A549 (cell line): Measurements from ENCODE around the gene TTC1. TPM values are rescaled to one million over a fixed set of nuclear protein-coding genes. Genes with fewer than 3 reads are reported as not detected.
A peak's percentile ranks its signal among the peaks of the same experiment; 100 is the strongest.
"Not testable (repeated sequence)": the region's sequence is repeated elsewhere in the genome, so short reads cannot be mapped to it uniquely, and the experiment has no call there.

ENCODE experiments used
- ATAC-seq, 2 experiments: fragments of 200-7000 bp in 1 of 2; fragments of >200 bp in 1 of 2; cut with Nextera tagmentation in 1 of 2; cut with Tn5 transposase in 1 of 2; 3 replicates each; pipeline versions ENCODE4 v1.8.0 to v1.9.1; 2018 to 2020; ENCODE audit warnings: mild to moderate bottlenecking in 1 of 2, moderate library complexity in 1 of 2
- CTCF ChIA-PET: fragments of 300-600 bp; sonication (Branson Sonifier 250); formaldehyde crosslinking; extraction: SDS; loops from one replicate; lab custom pipeline; 2021; ENCODE audit warnings: antibody characterized with exemption, inconsistent platforms; lab: Yijun Ruan, JAX
- POLR2A ChIA-PET: fragments of 350-600 bp; formaldehyde crosslinking; extraction: SDS; loops from one replicate; lab custom pipeline; 2021; ENCODE audit warnings: antibody characterized with exemption, inconsistent platforms; lab: Yijun Ruan, JAX
- DNase-seq, 2 experiments: peaks; one replicate each; pipeline versions ENCODE4 v3.0.0 to v3.0.0-alpha.2; 2011 to 2016; ENCODE audit warnings: low read depth in 1 of 2, low spot score in 1 of 2
- FAIRE-seq: peaks from 2 replicates; lab custom pipeline; 2011; peaks lifted over from hg19 to GRCh38; lab: Jason Lieb, UNC
- H3K27ac ChIP-seq, 2 experiments: fragments of >200 bp; sonication (Bioruptor Twin); formaldehyde crosslinking; 3 replicates each; pipeline ENCODE4 v1.5.1; 2016 to 2017
- H3K4me1 ChIP-seq: fragments of >200 bp; sonication (Bioruptor Twin); formaldehyde crosslinking; 3 replicates; pipeline ENCODE4 v1.6.1; 2016
- H3K4me2 ChIP-seq: fragments of >200 bp; sonication (Bioruptor Twin); formaldehyde crosslinking; 3 replicates; pipeline ENCODE4 v1.6.1; 2016
- H3K4me3 ChIP-seq: fragments of >200 bp; sonication (Bioruptor Twin); formaldehyde crosslinking; 3 replicates; pipeline ENCODE4 v1.5.1; 2016
- H3K9me3 ChIP-seq: fragments of >200 bp; sonication (Bioruptor Twin); formaldehyde crosslinking; 3 replicates; pipeline ENCODE4 v1.6.1; 2016
- CEBPB ChIP-seq, 2 experiments: fragments of >200 bp in 1 of 2; sonication (Bioruptor Twin) in 1 of 2; formaldehyde crosslinking in 1 of 2; IDR thresholded peaks; 2 replicates each; pipeline ENCODE4 v1.6.1; 2012 to 2016
- CHD4 ChIP-seq: fragments of 200-600 bp; sonication (generic); IDR thresholded peaks from 2 replicates; pipeline ENCODE4 v1.6.1; 2016; ENCODE audit warnings: antibody characterized with exemption, mild to moderate bottlenecking, borderline replicate concordance
- FOSL2 ChIP-seq, 2 experiments: fragments of 450-650 bp in 1 of 2; fragments of >200 bp in 1 of 2; sonication (Bioruptor Twin) in 1 of 2; formaldehyde crosslinking; IDR thresholded peaks; 2 replicates each; pipeline versions ENCODE4 v1.5.0 to v1.6.1; 2016 to 2020; ENCODE audit warnings: mild to moderate bottlenecking in 1 of 2, moderate library complexity in 1 of 2
- MAFK ChIP-seq: fragments of 450-650 bp; IDR thresholded peaks from 2 replicates; pipeline ENCODE4 v1.6.1; 2014; ENCODE audit not compliant: partially characterized antibody
- RCOR1 ChIP-seq: fragments of 150-350 bp; IDR thresholded peaks from 2 replicates; pipeline ENCODE4 v1.6.1; 2014; ENCODE audit warnings: antibody characterized with exemption, low read length, low read depth
- RFX5 ChIP-seq: fragments of 450-650 bp; IDR thresholded peaks from 2 replicates; pipeline ENCODE4 v1.7.1; 2014; ENCODE audit warnings: antibody characterized with exemption, mild to moderate bottlenecking, moderate library complexity
- WGBS: methylation state at CpG from one replicate; pipeline ENCODE4 v1.1.6; 2017; ENCODE audit errors: missing lambda C conversion rate; 5-methylcytosine and 5-hydroxymethylcytosine counted together
- polyA plus RNA-seq, 4 experiments: library from polyadenylated mRNA; depleted of rRNA in 3 of 4; stranded (reverse); fragments of >200 nt; fragmentation: RNase III in 1 of 4; extraction: RNeasy Plus Mini Kit Qiagen cat#74134 plus additional on column Dnase treatment in 1 of 4; gene quantifications; 2 replicates in 3 of 4; 3 replicates in 1 of 4; pipeline ENCODE4 v1.2.3, GENCODE V29; 2011 to 2017
- TF ChIP-seq, protein P1 (sequence below): IDR thresholded peaks from 2 replicates; pipeline ENCODE4 v1.6.1; 2012; ENCODE audit warnings: low read depth, borderline replicate concordance
- TF ChIP-seq, protein P2 (sequence below): fragments of >200 bp; sonication (Bioruptor Twin); formaldehyde crosslinking; IDR thresholded peaks from 2 replicates; pipeline ENCODE4 v1.6.1; 2016
- TF ChIP-seq, protein P3 (sequence below): IDR thresholded peaks from 2 replicates; pipeline ENCODE4 v1.6.1; 2012

Gene TTC1
- polyA plus RNA-seq, 2 of the 4 experiments (the other 2 are of a cell fraction): 64.9 to 79.7 TPM

DNA sequence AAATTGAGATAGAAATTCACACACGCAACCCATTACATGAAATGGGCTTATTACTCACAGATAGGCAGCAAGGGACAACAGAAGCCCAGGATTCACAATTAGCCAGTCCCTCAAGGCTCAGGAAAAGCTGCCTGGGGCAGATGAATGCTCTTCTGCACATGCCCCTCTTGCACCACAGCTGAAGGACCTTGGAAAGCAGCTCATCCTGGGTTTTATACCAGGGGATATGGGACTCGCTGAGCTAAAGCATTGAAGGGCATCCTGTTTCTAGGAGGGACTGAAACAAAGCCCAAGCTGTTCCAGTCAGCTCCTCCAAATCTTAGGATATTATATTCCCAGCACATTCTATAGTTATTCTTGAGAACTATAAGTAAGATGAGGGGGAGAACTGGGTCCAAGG is 15.7 kb upstream of the TTC1 start:
- ChIA-PET POLR2A (no interaction called here), CTCF (interaction anchor here (0.8 to 2.0 kb wide), 5 partner anchors 31 to 552 kb away, joined by 3 to 9 read pairs (median 5); no protein-coding TSS in a partner anchor)
- no peak for ATAC-seq
- WGBS: 75% methylated on average over 2 of the region's 2 CpGs
- FAIRE-seq: no peak
- Histone ChIP-seq H3K9me3 (peaks cover 13% of the 10 kb centered on the region), H3K4me1 (no peaks in the 10 kb centered on the region), H3K4me3 (no peak overlapping the region), H3K4me2 (no peak overlapping the region), H3K27ac (no peak overlapping the region)
- DNase-seq: no peak
- TF ChIP-seq RCOR1: no peak
- TF ChIP-seq, protein P1, sequence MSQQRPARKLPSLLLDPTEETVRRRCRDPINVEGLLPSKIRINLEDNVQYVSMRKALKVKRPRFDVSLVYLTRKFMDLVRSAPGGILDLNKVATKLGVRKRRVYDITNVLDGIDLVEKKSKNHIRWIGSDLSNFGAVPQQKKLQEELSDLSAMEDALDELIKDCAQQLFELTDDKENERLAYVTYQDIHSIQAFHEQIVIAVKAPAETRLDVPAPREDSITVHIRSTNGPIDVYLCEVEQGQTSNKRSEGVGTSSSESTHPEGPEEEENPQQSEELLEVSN: no peak
- TF ChIP-seq, protein P2, sequence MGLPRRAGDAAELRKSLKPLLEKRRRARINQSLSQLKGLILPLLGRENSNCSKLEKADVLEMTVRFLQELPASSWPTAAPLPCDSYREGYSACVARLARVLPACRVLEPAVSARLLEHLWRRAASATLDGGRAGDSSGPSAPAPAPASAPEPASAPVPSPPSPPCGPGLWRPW: no peak

DNA sequence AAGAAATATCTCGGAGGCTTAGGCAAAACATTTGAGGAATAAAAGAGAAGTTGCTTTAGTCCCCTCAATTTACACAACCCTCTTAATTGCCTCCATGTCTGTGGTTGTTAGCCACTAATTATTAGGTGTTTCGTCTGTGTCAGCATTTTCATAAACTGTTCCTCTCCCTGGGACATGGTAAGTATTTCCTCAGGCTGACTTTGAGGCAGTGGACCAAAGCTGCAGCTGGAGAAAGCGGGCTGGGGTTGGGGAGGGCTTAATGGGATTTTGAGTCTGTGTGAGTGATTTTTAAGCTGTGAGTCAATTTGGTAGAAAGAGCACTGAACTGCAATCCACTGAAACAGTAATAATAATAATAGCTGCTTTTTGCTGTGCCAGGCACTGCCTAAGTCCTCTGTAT is 13.0 kb upstream of the TTC1 start:
- H3K4me2 ChIP-seq: no peak overlapping the region
- ChIA-PET POLR2A (no interaction called here), CTCF (interaction anchor here (1.4 kb wide), 1 partner anchor 9 kb away, joined by 7 read pairs; no protein-coding TSS in a partner anchor)
- H3K27ac ChIP-seq: no peak overlapping the region
- H3K4me1 ChIP-seq: no peaks in the 10 kb centered on the region
- DNase-seq (no peak), ATAC-seq (no peak), FAIRE-seq (no peak)
- 75% methylated on average over 3 of the region's 3 CpGs for WGBS
- H3K4me3 ChIP-seq: no peak overlapping the region
- H3K9me3 ChIP-seq: peaks cover 13% of the 10 kb centered on the region
- TF ChIP-seq, protein P3, sequence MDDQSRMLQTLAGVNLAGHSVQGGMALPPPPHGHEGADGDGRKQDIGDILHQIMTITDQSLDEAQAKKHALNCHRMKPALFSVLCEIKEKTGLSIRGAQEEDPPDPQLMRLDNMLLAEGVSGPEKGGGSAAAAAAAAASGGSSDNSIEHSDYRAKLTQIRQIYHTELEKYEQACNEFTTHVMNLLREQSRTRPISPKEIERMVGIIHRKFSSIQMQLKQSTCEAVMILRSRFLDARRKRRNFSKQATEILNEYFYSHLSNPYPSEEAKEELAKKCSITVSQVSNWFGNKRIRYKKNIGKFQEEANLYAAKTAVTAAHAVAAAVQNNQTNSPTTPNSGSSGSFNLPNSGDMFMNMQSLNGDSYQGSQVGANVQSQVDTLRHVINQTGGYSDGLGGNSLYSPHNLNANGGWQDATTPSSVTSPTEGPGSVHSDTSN: no peak
- TF ChIP-seq MAFK: peak; percentile 88

DNA sequence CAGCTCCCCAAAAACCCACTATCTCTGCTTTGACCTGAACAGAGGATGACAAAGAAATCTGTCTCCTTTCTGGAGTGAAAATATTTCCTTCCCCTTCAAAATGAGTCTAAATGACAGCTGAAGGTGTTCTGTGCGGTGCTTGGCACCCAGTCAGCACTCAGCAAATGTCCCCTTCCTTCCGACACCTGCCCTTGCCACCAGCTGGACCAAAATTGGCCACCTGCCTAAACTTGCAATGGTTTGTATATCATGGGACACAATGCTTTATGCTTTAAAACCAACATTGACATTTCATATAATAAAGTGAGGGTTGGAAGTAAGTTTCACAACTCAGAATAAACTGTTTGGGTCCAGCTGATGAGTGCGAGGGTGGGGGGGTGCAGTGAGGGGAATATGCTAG is 7.5 kb upstream of the TTC1 start:
- H3K27ac ChIP-seq: no peak overlapping the region
- no peak overlapping the region for H3K4me3 ChIP-seq
- WGBS: 71% methylated on average over 3 of the region's 3 CpGs
- no peak overlapping the region for H3K4me2 ChIP-seq
- ATAC-seq (no peak), FAIRE-seq (no peak), DNase-seq (no peak)
- POLR2A ChIA-PET: no interaction called here
- TF ChIP-seq FOSL2 (IDR thresholded peaks at IDR 0.05) (no peak), FOSL2 (CRISPR knock-in tag; IDR thresholded peaks at IDR 0.05) (no peak), RFX5 (no peak), RCOR1 (no peak)
- CTCF ChIA-PET: interaction anchor here (1.0 to 2.9 kb wide), 3 partner anchors 14 to 557 kb away, joined by 3 to 13 read pairs (median 4); no protein-coding TSS in a partner anchor
- H3K4me1 ChIP-seq: no peaks in the 10 kb centered on the region
- no peaks in the 10 kb centered on the region for H3K9me3 ChIP-seq

DNA sequence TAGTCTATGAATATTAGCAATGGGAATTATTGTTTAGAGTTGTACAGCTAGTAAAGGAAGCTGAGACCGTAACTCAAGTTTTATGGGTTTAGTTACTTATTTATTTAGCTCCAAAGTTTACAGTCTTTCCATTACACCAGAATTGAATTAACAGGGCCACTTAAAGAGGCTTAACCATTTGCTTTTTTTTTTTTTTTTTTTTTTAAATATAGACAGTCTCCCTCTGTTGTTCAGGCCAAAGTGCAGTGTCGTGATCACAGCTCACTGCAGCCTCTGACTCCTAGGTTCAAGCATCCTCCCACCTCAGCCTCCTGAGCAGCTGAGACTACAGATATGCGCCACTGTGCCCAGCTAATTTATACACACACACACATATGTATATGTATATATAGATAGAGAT is 1.4 kb upstream of the TTC1 start:
- Histone ChIP-seq H3K27ac (no peak overlapping the region), H3K9me3 (no peaks in the 10 kb centered on the region), H3K4me2 (no peak overlapping the region), H3K4me1 (peaks cover 18% of the 10 kb centered on the region), H3K4me3 (no peak overlapping the region)
- DNase-seq (no peak), FAIRE-seq (no peak), ATAC-seq (no peak)
- TF ChIP-seq CHD4: no peak
- no peak for TF ChIP-seq MAFK
- ChIA-PET POLR2A (interaction anchor here (0.6 kb wide), 1 partner anchor 123 kb away, joined by 3 read pairs; no protein-coding TSS in a partner anchor), CTCF (interaction anchor here (0.7 to 2.1 kb wide), 3 partner anchors 14 to 563 kb away, joined by 3 to 6 read pairs (median 5); no protein-coding TSS in a partner anchor)
- 87% methylated on average over 3 of the region's 3 CpGs for WGBS

DNA sequence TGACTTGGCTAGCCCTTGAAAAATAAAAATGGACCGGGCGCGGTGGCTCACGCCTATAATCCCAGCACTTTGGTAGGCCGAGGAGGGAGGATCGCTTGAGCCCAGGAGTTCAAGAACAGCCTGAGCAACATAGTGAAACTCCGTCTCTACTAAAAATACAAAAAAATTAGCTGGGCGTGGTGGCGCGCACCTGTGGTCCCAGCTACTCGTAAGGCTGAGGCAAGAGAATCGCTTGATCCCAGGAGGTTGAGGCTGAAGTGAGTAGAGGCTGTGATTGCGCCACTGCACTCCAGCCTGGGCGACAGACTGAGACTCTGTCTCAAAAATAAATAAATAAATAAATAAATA is 436 bp upstream of the TTC1 start:
- peak overlapping the region; percentile 94 for H3K4me2 ChIP-seq
- FAIRE-seq, DNase-seq, ATAC-seq, H3K9me3 ChIP-seq: not testable (repeated sequence)
- peaks cover 18% of the 10 kb centered on the region for H3K4me1 ChIP-seq
- WGBS: 68% methylated on average over 14 of the region's 14 CpGs
- ChIA-PET POLR2A (interaction anchor here (0.6 to 1.6 kb wide), 2 partner anchors 33 to 110 kb away, joined by 3 to 4 read pairs; partner anchors contain the start of gene PWWP2A), CTCF (interaction anchor here (0.6 to 3.9 kb wide), 4 partner anchors 8 to 492 kb away, joined by 3 to 33 read pairs (median 4); no protein-coding TSS in a partner anchor)
- H3K27ac ChIP-seq: peak overlapping the region; percentile 62 to 90
- peak; percentile 52 to 57; a peak in 3 of 4 replicates for TF ChIP-seq CEBPB (IDR thresholded peaks at IDR 0.05)
- TF ChIP-seq, all 56 proteins: peak for 1; not testable (repeated sequence) for 55
- H3K4me3 ChIP-seq: peak overlapping the region; percentile 94
